Upper lobe of left lung (tissue), 4 donors: ENCODE data around the gene PPP1R9A.

Source experiments
- CTCF ChIP-seq, 6 experiments: fragments of 450-650 bp in 4 of 6; fragments of 200-600 bp in 2 of 6; sonication (generic) in 2 of 6; IDR thresholded peaks; one replicate each; pipeline ENCODE4 v1.5.1; 2016 to 2019; ENCODE audit warnings: antibody characterized with exemption in 6 of 6
- POLR2A ChIP-seq, 4 donors: fragments of 450-650 bp; IDR thresholded peaks; one replicate each; pipeline ENCODE4 v1.5.1; 2016 to 2017; ENCODE audit warnings: antibody characterized with exemption in 4 of 4, mild to moderate bottlenecking in 2 of 4
- POLR2AphosphoS5 ChIP-seq, 2 donors: sonication (generic); formaldehyde crosslinking; IDR thresholded peaks; one replicate each; pipeline ENCODE4 v1.5.1; 2017; ENCODE audit warnings: antibody characterized with exemption in 2 of 2

DNA sequence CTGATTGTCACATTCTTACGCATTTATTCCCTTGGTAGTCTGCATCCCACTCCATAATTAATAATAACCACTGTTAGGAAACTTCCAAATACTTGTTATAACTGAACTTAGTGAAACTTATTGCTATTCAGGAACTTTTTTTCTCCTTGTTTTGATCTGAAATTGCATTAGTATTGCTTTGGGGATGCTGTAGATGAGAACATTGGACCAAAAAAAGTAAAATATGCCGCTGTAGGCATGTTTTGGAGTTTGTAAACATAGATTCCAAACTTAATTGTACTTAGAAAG is 1.7 kb downstream of the PPP1R9A start:
- TF ChIP-seq CTCF (IDR thresholded peaks at IDR 0.05) (no peak), POLR2A (IDR thresholded peaks at IDR 0.05) (no peak), POLR2AphosphoS5 (IDR thresholded peaks at IDR 0.05) (no peak)
